Sigmoid colon (tissue), 4 donors: ENCODE measurements around the gene MT1A.

Source experiments
- CTCF ChIP-seq, 4 experiments: fragments of 450-650 bp in 3 of 4; fragments of 200-600 bp in 1 of 4; IDR thresholded peaks; one replicate each; pipeline ENCODE4 v1.5.1; 2016 to 2019; ENCODE audit warnings: antibody characterized with exemption in 4 of 4, mild to moderate bottlenecking in 3 of 4, moderate library complexity in 2 of 4
- EP300 ChIP-seq, 4 donors: sonication (generic); formaldehyde crosslinking; IDR thresholded peaks; one replicate each; pipeline ENCODE4 v1.6.1; 2017; ENCODE audit warnings: antibody characterized with exemption in 4 of 4
- POLR2A ChIP-seq, 2 donors: fragments of 450-650 bp; IDR thresholded peaks; one replicate each; pipeline ENCODE4 v1.6.1; 2016; ENCODE audit warnings: antibody characterized with exemption in 2 of 2, mild to moderate bottlenecking in 2 of 2, moderate library complexity in 2 of 2
- POLR2AphosphoS5 ChIP-seq, 4 donors: sonication (generic); formaldehyde crosslinking; IDR thresholded peaks; one replicate each; pipeline ENCODE4 v1.6.1; 2017; ENCODE audit warnings: antibody characterized with exemption in 4 of 4

GRCh38 chr16:56608043-56608875 lies 30.2 kb upstream of the MT1A start, which contains the start of gene MT2A:
- TF ChIP-seq CTCF (IDR thresholded peaks at IDR 0.05) (no peak), POLR2AphosphoS5 (IDR thresholded peaks at IDR 0.05) (peak; percentile 95 to 97 (median 96)), EP300 (IDR thresholded peaks at IDR 0.05) (peak; percentile 5 to 87 (median 40)), POLR2A (IDR thresholded peaks at IDR 0.05) (peak; percentile 67 to 88)
